NCI-H2196 treated with DMSO at 0.1 percent for 48 hours (cell line): ENCODE data around the gene PTN.

Experiments used
- DNase-seq: peaks from one replicate; lab custom pipeline; 2025; ENCODE audit not compliant: unreplicated experiment; lab: John Stamatoyannopoulos, UW

The PTN gene, protein sequence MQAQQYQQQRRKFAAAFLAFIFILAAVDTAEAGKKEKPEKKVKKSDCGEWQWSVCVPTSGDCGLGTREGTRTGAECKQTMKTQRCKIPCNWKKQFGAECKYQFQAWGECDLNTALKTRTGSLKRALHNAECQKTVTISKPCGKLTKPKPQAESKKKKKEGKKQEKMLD

DNA sequence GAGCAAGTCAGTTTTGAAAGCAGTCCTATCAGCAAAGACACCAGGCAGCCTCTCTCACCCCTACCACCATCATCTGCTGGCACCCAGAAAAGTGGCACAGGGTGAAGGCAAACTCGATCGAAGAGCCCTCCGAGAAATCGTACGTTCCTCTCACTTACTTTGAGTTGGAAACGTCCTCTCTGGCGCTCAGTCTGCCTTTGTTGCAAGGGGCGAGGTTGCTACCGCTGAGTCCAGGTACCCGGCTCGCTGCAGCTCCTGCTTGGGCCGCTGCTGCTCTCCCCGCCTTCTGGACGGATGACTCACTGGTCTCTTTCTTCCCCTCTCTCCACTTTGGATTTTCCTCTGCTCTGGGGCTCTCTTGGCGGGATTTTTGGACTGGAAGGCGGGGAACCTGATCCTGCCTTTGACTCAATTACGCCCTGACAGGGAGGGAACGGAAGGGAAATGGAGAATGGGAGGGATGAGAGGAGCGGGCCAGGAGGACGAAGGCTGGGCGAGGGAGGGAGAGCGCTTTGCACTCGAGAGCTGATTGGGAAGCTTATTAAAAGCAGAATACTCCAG is at the start of gene PTN:
Gene PTN (minus strand): TSS at position 453 of the 561 bp plus-strand sequence. CDS start 88,760 bp downstream, outside the sequence.
- peak; percentile 23 for DNase-seq

DNA sequence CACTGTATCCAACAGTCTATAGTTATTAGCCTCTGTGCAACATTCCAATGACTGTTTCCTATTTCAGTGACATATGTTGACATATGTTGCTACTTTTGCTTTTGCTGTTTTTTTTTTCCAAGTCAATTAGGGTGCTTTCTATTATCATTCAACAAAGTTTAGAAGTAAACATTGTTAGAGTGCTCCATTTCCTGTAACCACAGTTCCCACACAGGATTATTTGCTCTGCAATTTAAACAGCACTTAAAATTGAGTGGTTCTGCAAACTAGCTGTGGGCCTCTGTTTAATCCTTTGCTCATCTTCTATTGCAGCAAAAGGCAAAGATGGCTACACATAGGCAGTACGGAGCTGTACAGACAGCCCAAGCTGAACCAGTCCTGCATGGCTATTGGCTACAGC is 46.5 kb upstream of the PTN start:
- no peak for DNase-seq

DNA sequence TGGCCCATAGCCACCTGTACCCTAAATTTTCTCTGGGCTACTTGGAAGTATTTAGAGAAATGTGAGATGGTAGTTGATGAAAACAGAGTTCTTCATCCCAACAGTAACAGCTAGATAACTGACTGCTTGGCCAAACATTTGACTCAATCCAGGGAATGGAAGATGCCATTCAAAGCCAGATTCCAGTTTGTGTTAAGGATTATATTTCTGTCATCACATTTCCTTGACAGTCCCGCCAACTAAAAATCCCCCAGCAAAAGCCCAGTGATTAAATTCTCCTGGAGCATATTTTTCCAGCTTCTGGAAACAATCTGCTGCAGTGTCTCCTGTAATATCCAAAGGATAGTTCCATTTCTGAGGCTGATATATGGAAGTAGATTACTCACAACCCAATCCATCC is 45.4 kb upstream of the PTN start:
- no peak for DNase-seq

GRCh38 chr7:137386966-137387365 is 43.4 kb upstream of the PTN start:
- DNase-seq, result no peak

DNA sequence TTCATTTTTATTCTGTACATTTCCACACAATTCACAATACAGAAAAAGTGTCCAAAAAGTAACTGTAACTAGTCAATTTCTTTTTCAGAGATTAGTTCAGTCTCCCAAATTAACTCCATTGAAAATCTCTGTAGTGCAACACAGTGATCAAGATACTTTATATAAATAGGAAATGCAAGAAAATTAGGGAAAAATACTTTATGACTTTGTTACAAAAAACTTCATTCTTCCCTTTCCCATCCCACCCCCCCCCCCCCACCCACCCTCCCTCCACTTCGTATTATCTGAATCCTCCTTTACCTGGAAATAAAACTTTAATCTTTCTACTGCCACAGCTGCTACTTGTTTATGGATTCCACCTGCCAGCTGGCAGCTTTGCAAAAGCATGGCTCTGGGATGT is 37.5 kb upstream of the PTN start:
- DNase-seq, result no peak

DNA sequence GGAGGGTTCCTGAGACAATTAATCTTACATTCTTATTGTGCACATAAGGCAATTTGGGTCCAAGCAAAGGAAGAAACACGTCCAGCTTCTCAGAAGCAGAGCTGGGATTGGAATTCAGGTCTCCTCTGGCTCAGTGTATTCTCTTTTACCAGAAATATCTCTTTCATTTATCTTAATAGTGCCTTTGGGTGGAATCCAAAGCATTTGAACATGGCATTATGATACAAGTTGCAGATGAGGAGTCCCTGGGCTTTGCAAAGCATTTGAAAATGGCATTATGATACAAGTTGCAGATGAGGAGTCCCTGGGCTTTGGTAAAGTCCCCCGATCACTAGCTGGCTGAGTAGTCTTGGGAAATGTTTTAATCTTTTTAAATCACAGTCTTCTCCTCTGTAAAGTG is 30.0 kb upstream of the PTN start:
- DNase-seq, result no peak

DNA sequence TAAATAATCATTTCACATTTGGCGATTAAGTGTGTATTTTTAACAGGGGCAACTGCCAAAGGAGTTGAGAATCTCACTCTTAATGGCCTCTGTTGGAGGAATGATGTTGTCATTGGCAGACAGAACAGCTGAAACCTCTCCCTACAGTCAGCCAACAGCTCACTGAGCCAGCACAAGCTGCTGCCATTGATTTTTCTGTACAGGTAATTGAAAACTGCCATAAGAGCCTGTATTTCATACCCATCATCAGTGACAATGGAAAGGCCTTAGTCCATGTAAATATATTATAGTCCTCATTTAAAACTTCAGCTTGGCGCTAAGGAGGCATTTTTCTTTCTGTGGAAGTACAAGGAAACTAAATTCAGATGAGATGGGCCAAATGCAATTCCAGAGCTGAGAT is 28.1 kb upstream of the PTN start:
- no peak for DNase-seq

- no peak for DNase-seq
Measured at GRCh38 chr7:137366995-137367394, 23.5 kb upstream of the PTN start.

GRCh38 chr7:137363683-137364082 is 20.1 kb upstream of the PTN start:
- DNase-seq, result no peak

DNA sequence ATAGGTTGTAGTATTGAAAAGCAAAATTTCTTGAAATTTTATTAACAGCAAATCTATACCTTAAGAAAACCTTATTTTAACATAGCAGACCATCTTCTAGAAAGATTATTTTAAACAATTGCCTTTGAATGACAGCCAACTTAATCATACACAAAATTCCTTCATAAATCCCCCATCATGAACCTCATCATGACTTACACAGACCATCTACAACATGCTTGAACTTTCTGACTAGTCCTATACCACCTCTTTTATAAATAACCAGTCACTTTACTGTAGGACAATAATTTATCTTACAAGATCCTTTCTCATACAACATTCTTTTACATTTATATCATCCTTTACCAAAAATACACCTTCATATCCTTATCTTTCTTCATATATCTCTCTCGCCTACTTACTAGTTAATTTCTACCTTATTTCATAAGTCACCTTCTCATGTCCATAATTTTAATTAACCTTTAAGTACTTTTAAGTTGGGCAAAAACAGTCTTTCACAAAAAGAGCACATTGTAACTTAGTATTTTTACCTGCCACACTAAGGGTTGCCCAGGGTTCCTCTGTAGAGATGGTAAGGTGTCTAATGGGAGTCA is 16.6 kb upstream of the PTN start:
- DNase-seq, result no peak

- no peak for DNase-seq
Measured at GRCh38 chr7:137354961-137355360, 11.4 kb upstream of the PTN start.

GRCh38 chr7:137354396-137354795 is 10.9 kb upstream of the PTN start:
- peak; percentile 77 for DNase-seq

DNA sequence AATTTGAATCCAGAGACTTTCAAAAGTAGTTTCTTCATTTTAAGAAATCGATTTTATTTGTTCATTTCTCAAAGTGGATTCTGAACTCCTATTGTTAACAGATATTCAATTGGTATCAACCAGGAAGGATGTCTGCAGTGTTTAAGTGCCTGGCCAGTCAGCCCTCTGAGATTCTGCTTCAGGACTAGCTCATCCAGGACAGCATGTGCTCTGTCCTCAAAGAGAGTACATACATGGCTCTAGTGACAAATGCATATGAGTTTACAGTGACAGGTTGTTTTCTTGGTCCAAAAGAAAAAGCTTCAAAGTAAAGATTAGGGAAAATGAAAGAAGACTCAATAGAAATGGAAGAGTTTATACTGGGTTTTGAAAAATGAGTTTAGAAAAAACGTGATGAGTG is 8.4 kb upstream of the PTN start:
- no peak for DNase-seq

GRCh38 chr7:137345799-137346449 is 2.4 kb upstream of the PTN start:
- no peak for DNase-seq

DNA sequence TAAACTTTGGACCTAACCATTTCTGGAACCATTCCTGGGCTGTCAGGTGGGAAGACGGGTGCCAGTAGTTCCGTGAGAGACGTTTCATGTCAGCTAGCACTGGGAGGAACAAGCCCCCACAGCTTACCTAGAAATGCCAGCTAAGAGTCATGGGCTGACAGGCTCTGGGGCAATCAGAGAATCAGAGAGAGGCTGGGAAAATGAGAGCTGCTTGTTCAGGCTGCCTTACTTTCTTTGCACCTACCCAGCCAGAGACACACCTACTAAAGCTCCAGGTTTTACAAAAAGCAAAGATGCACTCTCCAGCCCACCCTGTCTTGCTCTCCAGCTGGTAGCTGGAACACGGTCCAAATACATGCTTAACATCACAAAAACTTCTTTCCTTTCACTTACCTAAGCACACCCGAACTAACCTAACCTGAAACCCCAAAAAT is 688 bp downstream of the PTN start:
- no peak for DNase-seq

DNA sequence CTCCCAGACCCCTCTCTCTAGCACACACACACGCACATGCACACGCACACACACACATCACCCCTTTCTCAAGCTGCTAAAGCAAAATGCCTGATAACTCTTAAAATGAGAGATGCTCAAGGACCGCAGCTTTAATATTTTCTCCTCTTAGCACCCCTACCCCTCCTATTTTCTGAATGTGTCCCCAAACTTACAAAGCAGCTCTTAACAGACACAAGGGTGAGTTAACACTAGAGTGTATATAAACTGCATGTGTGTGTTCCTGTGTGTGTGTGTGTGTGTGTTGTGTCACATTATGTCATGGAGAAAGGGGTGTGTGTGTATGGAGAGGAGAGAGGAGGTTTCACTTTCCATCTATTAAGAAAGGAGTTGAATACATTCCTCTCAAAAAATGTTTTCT is 1.3 kb downstream of the PTN start:
- DNase-seq, result no peak

GRCh38 chr7:137337902-137338301 is 5.6 kb downstream of the PTN start:
- DNase-seq, result no peak

DNA sequence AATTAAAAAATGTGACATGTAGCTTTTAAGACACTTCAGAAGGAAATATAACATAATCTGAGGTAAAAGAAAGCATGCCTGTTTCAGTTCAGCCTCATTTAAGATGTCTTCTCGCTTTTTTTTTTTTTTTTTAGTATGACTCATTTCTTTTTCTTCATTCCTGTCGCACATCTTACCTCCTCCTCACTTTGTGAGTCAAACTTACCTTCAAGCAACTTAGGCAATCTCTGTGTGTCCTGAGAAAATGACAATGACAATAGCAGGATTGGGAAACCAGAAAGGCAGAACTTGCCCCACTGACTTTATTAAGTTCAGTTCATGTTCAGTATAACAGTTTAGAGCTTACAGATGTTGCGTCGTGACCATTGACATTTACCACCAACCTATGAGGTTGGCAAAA is 7.7 kb downstream of the PTN start:
- DNase-seq, result no peak

DNA sequence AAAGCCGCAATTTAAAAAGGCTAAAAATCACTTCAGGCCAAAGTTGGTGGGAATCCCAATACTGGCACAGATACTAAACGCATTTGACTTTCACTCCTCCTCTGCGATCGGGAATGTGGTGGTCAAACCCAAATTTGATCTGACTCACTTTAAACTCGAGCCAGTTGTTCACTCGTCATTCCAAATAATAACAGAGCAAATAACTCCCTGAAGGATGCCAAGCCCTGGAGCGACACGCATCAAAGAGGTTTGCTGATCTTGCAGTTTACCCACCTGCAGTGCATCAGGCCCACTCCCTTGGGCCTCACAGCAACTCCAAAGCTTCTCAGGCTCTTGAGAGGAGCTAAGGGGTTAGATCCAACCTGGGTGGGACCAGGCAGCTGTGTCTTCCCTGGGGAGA is 12.2 kb downstream of the PTN start:
- no peak for DNase-seq

- DNase-seq, result no peak
Measured at GRCh38 chr7:137329411-137329810, 14.1 kb downstream of the PTN start.

GRCh38 chr7:137328373-137329120 is 15.0 kb downstream of the PTN start:
- no peak for DNase-seq

DNA sequence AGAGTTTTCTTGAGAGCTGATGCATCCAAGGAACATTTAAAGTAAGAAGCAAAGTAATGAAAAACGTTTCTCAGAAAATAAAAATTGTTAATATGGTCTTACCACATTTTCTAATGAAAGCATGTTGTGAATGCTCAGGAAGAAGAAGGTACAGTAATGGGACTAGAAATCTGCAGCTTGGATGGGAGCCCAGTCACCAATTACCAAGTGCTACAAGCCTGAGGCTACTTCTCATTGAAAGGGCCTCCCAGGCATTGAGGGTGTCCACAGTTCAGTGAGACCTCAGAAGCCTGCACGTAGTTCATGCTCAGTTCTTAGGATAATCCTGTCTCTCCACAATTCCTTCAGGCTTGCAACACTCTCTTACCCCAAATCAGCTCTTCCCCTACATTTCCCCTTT is 17.6 kb downstream of the PTN start:
- DNase-seq, result no peak
